GM23338 (cell line): ENCODE data around the gene F13B. TPM values are rescaled to one million over a fixed set of nuclear protein-coding genes. Genes with fewer than 3 reads are reported as not detected.

Source experiments
- ATAC-seq: fragments of 200-7000 bp; cut with Tn5 transposase; 3 replicates; pipeline ENCODE4 v1.9.1; 2020
- DNase-seq: peaks from one replicate; pipeline ENCODE4 v3.0.0-alpha.2; 2015; ENCODE audit warnings: low spot score
- H2AFZ ChIP-seq: fragments of 200-600 bp; sonication (generic); 2 replicates; pipeline ENCODE4 v1.8.0; 2016; ENCODE audit warnings: antibody characterized with exemption, mild to moderate bottlenecking, moderate library complexity
- H3F3A ChIP-seq: fragments of 200-600 bp; sonication (generic); replicated peaks from 2 replicates; pipeline ENCODE4 v1.8.0; 2017; ENCODE audit warnings: antibody characterized with exemption, mixed run types, low read depth
- H3K27ac ChIP-seq: fragments of 200-600 bp; sonication (generic); 2 replicates; pipeline ENCODE4 v1.6.1; 2016; ENCODE audit warnings: low read depth
- H3K27me3 ChIP-seq: fragments of 200-600 bp; sonication (generic); 2 replicates; pipeline ENCODE4 v1.8.0; 2016; ENCODE audit warnings: mild to moderate bottlenecking, mixed run types, moderate library complexity; ENCODE audit not compliant: insufficient read depth
- H3K36me3 ChIP-seq: fragments of 200-600 bp; sonication (generic); 2 replicates; pipeline ENCODE4 v1.8.0; 2016; ENCODE audit warnings: mild to moderate bottlenecking; ENCODE audit not compliant: insufficient read depth
- H3K4me1 ChIP-seq: fragments of 200-600 bp; sonication (generic); 2 replicates; pipeline ENCODE4 v1.8.0; 2016; ENCODE audit warnings: mild to moderate bottlenecking, moderate library complexity; ENCODE audit not compliant: insufficient read depth
- H3K4me2 ChIP-seq: fragments of 200-600 bp; sonication (generic); 2 replicates; pipeline ENCODE4 v1.7.1; 2017; ENCODE audit warnings: mixed run types
- H3K4me3 ChIP-seq: fragments of 200-600 bp; sonication (generic); 2 replicates; pipeline ENCODE4 v1.6.1; 2016; ENCODE audit warnings: mixed run types
- H3K79me2 ChIP-seq: fragments of 200-600 bp; sonication (generic); replicated peaks from 2 replicates; pipeline ENCODE4 v1.8.0; 2017; ENCODE audit warnings: mild to moderate bottlenecking; ENCODE audit not compliant: insufficient read depth
- H3K9me2 ChIP-seq: fragments of 200-600 bp; sonication (generic); 2 replicates; pipeline ENCODE4 v1.8.0; 2017; ENCODE audit not compliant: insufficient read depth
- H4K20me1 ChIP-seq: fragments of 200-600 bp; sonication (generic); replicated peaks from 2 replicates; pipeline ENCODE4 v1.8.0; 2017; ENCODE audit warnings: mild to moderate bottlenecking; ENCODE audit not compliant: insufficient read depth
- H3K27ac Mint-ChIP-seq: 2 replicates; pipeline ENCODE4 v1.8.0; 2020; ENCODE audit warnings: inconsistent platforms, mild to moderate bottlenecking, moderate library complexity, mixed read lengths
- H3K27me3 Mint-ChIP-seq: 3 replicates; pipeline ENCODE4 v1.8.0; 2022; ENCODE audit warnings: low read depth, mild to moderate bottlenecking, moderate library complexity, mixed read lengths, inconsistent platforms; ENCODE audit not compliant: insufficient read depth, poor library complexity
- H3K36me3 Mint-ChIP-seq: 3 replicates; pipeline ENCODE4 v1.8.0; 2021; ENCODE audit warnings: low read depth, mild to moderate bottlenecking, inconsistent platforms, moderate library complexity, mixed read lengths
- H3K4me1 Mint-ChIP-seq: 3 replicates; pipeline ENCODE4 v1.8.0; 2020; ENCODE audit warnings: mild to moderate bottlenecking, inconsistent platforms, mixed read lengths
- H3K4me3 Mint-ChIP-seq: 3 replicates; pipeline ENCODE4 v1.8.0; 2021; ENCODE audit warnings: moderate library complexity, mild to moderate bottlenecking, inconsistent platforms, mixed read lengths
- H3K9me3 Mint-ChIP-seq: 3 replicates; pipeline ENCODE4 v1.8.0; 2020; ENCODE audit warnings: moderate library complexity, mild to moderate bottlenecking, inconsistent platforms, mixed read lengths
- EZH2 ChIP-seq: fragments of 200-600 bp; sonication (generic); IDR thresholded peaks from one replicate; pipeline ENCODE4 v1.8.0; 2017; ENCODE audit warnings: antibody characterized with exemption, mild to moderate bottlenecking, low read depth; ENCODE audit not compliant: unreplicated experiment
- EZH2phosphoT487 ChIP-seq: fragments of 200-600 bp; sonication (generic); IDR thresholded peaks from one replicate; pipeline ENCODE4 v1.8.1; 2018; ENCODE audit warnings: antibody characterized with exemption; ENCODE audit not compliant: unreplicated experiment
- JUNB ChIP-seq: IDR thresholded peaks from one replicate; pipeline ENCODE4 v1.6.1; 2016; ENCODE audit warnings: antibody characterized with exemption; ENCODE audit not compliant: unreplicated experiment
- STAT1 ChIP-seq: IDR thresholded peaks from one replicate; pipeline ENCODE4 v1.6.1; 2016; ENCODE audit warnings: antibody characterized with exemption; ENCODE audit not compliant: unreplicated experiment
- ZNF114 ChIP-seq: fragments of 250-450 bp; sonication (Bioruptor Pico); IDR thresholded peaks from 2 replicates; pipeline ENCODE4 v1.5.0; 2020; ENCODE audit warnings: mild to moderate bottlenecking, moderate library complexity
- ZNF331 ChIP-seq: fragments of 250-450 bp; sonication (Bioruptor Pico); IDR thresholded peaks from 2 replicates; pipeline ENCODE4 v1.5.0; 2020; ENCODE audit warnings: low read depth, mild to moderate bottlenecking, moderate library complexity
- polyA plus RNA-seq: library from polyadenylated mRNA; unstranded; fragments of >200 nt; fragmentation: Nextera tagmentation; extraction: Ambion mirVana; gene quantifications from 2 replicates; pipeline ENCODE4 v1.2.1, GENCODE V29; 2016
- total RNA-seq: library from RNA; depleted of rRNA; stranded (reverse); fragments of >200 nt; shearing (Covaris generic); gene quantifications from 2 replicates; pipeline ENCODE4 v1.2.3, GENCODE V29; 2014
- TF ChIP-seq, protein P1 (sequence below): fragments of 250-450 bp; sonication (Bioruptor Pico); IDR thresholded peaks from 2 replicates; pipeline ENCODE4 v1.5.0; 2020; ENCODE audit warnings: mild to moderate bottlenecking, moderate library complexity
- TF ChIP-seq, protein P2 (sequence below), 2 experiments: fragments of 200-600 bp in 1 of 2; sonication (generic) in 1 of 2; conservative IDR thresholded peaks; 2 replicates each; pipeline versions ENCODE4 v1.5.1 to v1.6.1; 2016 to 2017; ENCODE audit warnings: antibody characterized with exemption in 2 of 2, low read depth in 2 of 2, mild to moderate bottlenecking in 2 of 2, moderate library complexity in 1 of 2

F13B gene
- total and polyA plus RNA-seq, 2 experiments from 2014 or later: not detected

DNA sequence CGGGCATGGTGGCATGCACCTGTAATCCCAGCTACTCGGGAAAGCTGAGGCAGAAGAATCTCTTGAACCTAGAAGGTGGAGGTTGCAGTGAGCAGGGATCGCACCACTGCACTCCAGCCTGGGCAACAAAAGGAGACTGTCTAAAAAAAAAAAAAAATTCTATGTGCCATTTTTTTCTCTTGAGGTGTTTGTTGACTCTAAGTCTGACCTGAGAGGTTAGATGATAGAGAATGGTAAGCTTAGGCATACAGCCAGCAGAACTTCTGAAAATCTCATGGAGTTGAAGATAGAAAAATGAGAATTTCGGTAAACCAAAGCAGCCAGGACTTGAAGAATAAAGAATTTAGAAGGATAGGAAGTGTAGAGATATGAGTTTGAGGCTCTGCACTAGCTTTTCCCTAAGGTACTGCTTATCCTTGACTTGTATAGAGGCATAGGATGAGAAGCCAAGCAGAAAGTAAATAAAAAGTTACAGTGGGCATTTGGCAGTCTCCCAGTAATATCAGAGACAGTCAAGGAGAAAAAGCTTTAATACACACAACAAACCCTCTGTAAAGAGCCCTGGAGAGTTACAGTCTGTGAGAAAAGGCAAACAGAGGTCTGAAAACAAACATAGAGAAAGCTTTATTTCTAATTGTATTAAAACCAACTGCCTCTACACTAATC is 24.3 kb downstream of the F13B start (continued):
- TF ChIP-seq, protein P1, sequence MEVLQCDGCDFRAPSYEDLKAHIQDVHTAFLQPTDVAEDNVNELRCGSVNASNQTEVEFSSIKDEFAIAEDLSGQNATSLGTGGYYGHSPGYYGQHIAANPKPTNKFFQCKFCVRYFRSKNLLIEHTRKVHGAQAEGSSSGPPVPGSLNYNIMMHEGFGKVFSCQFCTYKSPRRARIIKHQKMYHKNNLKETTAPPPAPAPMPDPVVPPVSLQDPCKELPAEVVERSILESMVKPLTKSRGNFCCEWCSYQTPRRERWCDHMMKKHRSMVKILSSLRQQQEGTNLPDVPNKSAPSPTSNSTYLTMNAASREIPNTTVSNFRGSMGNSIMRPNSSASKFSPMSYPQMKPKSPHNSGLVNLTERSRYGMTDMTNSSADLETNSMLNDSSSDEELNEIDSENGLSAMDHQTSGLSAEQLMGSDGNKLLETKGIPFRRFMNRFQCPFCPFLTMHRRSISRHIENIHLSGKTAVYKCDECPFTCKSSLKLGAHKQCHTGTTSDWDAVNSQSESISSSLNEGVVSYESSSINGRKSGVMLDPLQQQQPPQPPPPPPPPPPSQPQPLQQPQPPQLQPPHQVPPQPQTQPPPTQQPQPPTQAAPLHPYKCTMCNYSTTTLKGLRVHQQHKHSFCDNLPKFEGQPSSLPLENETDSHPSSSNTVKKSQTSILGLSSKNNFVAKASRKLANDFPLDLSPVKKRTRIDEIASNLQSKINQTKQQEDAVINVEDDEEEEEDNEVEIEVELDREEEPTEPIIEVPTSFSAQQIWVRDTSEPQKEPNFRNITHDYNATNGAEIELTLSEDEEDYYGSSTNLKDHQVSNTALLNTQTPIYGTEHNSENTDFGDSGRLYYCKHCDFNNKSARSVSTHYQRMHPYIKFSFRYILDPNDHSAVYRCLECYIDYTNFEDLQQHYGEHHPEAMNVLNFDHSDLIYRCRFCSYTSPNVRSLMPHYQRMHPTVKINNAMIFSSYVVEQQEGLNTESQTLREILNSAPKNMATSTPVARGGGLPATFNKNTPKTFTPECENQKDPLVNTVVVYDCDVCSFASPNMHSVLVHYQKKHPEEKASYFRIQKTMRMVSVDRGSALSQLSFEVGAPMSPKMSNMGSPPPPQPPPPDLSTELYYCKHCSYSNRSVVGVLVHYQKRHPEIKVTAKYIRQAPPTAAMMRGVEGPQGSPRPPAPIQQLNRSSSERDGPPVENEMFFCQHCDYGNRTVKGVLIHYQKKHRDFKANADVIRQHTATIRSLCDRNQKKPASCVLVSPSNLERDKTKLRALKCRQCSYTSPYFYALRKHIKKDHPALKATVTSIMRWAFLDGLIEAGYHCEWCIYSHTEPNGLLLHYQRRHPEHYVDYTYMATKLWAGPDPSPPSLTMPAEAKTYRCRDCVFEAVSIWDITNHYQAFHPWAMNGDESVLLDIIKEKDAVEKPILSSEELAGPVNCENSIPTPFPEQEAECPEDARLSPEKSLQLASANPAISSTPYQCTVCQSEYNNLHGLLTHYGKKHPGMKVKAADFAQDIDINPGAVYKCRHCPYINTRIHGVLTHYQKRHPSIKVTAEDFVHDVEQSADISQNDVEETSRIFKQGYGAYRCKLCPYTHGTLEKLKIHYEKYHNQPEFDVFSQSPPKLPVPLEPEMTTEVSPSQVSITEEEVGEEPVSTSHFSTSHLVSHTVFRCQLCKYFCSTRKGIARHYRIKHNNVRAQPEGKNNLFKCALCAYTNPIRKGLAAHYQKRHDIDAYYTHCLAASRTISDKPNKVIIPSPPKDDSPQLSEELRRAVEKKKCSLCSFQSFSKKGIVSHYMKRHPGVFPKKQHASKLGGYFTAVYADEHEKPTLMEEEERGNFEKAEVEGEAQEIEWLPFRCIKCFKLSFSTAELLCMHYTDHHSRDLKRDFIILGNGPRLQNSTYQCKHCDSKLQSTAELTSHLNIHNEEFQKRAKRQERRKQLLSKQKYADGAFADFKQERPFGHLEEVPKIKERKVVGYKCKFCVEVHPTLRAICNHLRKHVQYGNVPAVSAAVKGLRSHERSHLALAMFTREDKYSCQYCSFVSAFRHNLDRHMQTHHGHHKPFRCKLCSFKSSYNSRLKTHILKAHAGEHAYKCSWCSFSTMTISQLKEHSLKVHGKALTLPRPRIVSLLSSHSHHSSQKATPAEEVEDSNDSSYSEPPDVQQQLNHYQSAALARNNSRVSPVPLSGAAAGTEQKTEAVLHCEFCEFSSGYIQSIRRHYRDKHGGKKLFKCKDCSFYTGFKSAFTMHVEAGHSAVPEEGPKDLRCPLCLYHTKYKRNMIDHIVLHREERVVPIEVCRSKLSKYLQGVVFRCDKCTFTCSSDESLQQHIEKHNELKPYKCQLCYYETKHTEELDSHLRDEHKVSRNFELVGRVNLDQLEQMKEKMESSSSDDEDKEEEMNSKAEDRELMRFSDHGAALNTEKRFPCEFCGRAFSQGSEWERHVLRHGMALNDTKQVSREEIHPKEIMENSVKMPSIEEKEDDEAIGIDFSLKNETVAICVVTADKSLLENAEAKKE: no peak
- TF ChIP-seq EZH2 (no peak), ZNF114 (CRISPR knock-in tag) (no peak)

DNA sequence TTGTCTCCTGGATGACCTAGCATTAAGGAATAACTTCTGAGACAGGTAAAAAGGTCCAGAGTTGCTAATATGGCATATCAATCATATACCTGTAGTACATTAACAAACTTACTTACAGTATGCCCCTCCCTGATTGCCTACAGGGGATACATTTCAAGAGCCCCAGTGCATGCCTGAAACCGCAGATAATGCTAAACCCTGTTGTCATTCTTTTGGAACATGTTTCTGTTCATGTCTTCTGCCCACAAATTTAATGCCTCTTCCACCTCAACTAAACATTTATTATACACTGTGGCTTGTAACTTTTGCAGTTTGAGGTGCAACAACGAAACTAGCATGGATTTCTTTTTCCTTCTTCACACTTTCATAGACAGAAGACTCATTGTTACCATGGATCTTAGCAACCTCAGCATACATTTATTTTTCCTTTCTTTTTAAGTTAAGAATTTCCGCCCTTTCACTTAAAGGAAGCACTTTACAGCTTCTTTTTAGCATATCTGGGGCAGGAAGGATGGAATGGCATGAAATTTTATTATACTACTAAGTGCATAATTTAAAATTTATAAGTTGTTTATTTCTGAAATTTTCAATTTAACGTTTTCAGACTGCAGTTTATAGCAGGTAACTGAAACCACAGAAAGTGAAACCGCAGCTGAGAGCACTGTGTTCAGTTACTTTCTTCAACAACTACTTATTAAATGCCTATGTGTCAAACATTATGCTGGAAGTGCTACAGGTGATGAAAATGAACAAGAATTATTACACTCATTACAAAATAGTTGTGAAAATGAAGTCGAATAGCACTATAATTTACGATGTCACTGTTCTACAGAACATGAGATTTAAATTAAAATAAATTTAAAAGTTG is 25.3 kb downstream of the F13B start:
- Histone ChIP-seq H3K4me1 (no peaks in the 10 kb centered on the region), H3K9me2 (no peaks in the 10 kb centered on the region), H2AFZ (no peak overlapping the region), H3K36me3 (no peaks in the 10 kb centered on the region), H4K20me1 (no peaks in the 10 kb centered on the region), H3K4me2 (no peak overlapping the region), H3K27me3 (no peaks in the 10 kb centered on the region), H3F3A (no peaks in the 10 kb centered on the region), H3K4me3 (no peak overlapping the region), H3K27ac (no peak overlapping the region), H3K79me2 (no peaks in the 10 kb centered on the region)
- Mint-ChIP-seq H3K9me3 (no peaks in the 10 kb centered on the region), H3K27me3 (peaks cover 1% of the 10 kb centered on the region), H3K36me3 (no peaks in the 10 kb centered on the region), H3K4me3 (no peak overlapping the region), H3K27ac (no peak overlapping the region), H3K4me1 (no peaks in the 10 kb centered on the region)
- no peak for DNase-seq
- ATAC-seq: no peak
- TF ChIP-seq STAT1 (no peak), EZH2 (no peak), JUNB (no peak), ZNF331 (no peak), EZH2phosphoT487 (no peak)
- TF ChIP-seq, protein P2, sequence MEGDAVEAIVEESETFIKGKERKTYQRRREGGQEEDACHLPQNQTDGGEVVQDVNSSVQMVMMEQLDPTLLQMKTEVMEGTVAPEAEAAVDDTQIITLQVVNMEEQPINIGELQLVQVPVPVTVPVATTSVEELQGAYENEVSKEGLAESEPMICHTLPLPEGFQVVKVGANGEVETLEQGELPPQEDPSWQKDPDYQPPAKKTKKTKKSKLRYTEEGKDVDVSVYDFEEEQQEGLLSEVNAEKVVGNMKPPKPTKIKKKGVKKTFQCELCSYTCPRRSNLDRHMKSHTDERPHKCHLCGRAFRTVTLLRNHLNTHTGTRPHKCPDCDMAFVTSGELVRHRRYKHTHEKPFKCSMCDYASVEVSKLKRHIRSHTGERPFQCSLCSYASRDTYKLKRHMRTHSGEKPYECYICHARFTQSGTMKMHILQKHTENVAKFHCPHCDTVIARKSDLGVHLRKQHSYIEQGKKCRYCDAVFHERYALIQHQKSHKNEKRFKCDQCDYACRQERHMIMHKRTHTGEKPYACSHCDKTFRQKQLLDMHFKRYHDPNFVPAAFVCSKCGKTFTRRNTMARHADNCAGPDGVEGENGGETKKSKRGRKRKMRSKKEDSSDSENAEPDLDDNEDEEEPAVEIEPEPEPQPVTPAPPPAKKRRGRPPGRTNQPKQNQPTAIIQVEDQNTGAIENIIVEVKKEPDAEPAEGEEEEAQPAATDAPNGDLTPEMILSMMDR (conservative IDR thresholded peaks at IDR 0.05; ENCODE audit: low read depth in 2 of 2): no peak
